ENCODE results near the gene CORO6.

The CORO6 gene

DNA sequence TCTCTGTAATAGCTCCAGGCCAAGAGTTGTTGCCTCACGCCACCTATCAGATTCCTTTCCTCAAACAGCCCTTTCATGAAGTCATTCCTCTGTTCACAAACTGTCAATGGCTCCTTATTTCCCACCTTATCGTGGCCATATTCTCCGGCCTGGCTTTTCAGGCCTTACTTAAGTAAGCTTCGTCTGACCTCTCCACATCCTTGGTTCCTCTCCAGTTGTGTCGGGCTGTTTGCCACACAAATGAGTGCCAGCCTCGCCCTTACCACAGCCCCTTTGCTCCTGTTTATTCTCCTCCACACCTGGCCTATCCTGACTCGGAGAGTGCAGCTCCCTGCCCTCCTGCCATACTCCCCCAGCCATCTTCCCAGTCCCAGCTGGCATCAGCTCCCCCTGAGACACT is 52.2 kb downstream of the CORO6 start:
- TF ChIP-seq, protein P1, sequence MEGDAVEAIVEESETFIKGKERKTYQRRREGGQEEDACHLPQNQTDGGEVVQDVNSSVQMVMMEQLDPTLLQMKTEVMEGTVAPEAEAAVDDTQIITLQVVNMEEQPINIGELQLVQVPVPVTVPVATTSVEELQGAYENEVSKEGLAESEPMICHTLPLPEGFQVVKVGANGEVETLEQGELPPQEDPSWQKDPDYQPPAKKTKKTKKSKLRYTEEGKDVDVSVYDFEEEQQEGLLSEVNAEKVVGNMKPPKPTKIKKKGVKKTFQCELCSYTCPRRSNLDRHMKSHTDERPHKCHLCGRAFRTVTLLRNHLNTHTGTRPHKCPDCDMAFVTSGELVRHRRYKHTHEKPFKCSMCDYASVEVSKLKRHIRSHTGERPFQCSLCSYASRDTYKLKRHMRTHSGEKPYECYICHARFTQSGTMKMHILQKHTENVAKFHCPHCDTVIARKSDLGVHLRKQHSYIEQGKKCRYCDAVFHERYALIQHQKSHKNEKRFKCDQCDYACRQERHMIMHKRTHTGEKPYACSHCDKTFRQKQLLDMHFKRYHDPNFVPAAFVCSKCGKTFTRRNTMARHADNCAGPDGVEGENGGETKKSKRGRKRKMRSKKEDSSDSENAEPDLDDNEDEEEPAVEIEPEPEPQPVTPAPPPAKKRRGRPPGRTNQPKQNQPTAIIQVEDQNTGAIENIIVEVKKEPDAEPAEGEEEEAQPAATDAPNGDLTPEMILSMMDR (IDR thresholded peaks at IDR 0.05; ENCODE audit: insufficient read depth, low read depth, low read length, missing control alignments) = no peak
- no peak for DNase-seq (ENCODE audit: low read depth)
- H3K4me3 ChIP-seq (ENCODE audit: low read depth, low read length) = no peak overlapping the region

DNA sequence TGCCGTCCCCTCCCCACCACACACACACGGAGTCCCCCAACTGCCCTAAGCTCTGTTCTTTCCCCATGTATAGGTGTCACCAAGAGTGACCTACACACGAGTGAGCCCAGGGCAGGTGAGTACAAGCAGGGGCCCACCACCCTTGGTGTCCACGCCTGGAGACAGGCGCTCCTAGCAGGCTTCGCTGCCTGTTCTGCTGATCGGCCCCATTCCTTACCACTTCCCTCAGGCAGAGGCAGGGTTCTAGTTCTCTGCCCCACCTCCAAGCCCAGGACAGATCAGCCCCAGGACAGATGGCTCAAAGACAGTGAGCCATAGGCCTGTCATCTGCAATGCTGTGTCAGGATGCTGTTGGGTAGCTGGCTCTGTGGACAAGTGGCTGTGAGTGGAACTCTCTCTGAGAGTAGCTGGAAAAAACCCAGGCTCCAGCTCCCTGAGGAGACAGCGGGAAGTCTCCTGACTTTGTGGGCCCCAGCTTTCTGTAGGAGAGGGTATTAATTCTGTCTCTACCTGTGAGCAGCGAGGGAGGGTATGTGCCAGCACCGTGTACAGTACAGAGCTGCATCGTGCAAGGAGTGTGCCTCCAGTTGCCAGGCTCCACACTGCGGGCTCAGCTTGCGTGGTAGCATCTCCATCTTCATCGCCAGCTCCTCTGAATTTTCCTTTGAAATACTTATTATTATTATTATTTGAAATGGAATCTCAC is 53.3 kb downstream of the CORO6 start:
- TF ChIP-seq, protein P1 (IDR thresholded peaks at IDR 0.05; ENCODE audit: insufficient read depth, low read depth, low read length, missing control alignments) = no peak
- no peak for DNase-seq (ENCODE audit: low read depth)
- peak overlapping the region; percentile 61 for H3K4me3 ChIP-seq (ENCODE audit: low read depth, low read length)

DNA sequence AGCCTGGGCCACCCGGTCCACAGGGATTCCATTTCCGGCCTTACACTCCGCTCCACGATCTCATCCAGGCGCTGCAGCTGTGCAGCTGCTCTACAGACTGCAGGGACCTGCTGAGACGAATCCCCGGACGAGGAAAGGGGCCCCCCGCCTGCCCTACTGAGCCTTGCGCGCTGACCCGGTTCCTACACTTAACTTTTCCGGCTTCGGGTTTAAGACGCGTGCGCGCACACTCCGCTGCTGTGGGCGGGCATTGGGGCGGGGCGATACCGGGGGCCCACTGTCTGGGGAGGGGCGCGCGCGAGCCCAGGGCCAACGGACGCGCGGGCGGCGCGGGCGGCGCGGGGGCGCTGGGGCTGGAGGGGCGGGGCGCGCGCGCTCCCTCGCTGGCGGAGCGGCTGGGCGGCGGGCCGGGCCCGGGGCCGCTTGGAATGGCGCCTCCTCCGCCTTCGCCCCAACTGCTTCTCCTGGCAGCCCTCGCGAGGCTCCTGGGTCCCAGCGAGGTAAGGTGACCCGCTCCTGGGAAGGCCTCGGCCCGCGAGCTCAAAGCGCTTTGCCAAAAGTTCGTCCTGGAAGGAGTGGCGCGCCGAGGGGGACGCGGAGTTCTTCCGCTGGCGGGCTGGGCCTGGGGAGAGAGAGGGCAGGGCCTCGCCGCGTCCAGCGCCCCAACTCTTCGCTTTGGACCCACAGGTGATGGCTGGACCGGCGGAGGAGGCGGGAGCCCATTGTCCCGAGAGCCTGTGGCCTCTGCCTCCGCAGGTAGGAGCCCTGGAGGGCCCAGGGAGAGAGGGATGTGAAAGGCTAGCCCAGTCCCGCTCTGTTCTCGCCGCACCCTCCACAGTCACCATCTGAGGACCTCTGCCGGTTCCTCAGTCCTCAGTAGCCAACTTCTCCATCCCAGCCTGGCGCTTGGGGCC is 54.1 kb downstream of the CORO6 start, which contains the start of gene TP53I13:
TSS of gene TP53I13 (plus strand) at position 371 of the 914 bp plus-strand sequence. CDS start at position 429, 58 bp downstream.
- peak within 1 kb of the TSS; percentile 85 for H3K4me3 ChIP-seq (ENCODE audit: low read depth, low read length)
- DNase-seq (ENCODE audit: low read depth) = peak; percentile 93
- TF ChIP-seq, protein P1 (IDR thresholded peaks at IDR 0.05; ENCODE audit: insufficient read depth, low read depth, low read length, missing control alignments) = no peak

DNA sequence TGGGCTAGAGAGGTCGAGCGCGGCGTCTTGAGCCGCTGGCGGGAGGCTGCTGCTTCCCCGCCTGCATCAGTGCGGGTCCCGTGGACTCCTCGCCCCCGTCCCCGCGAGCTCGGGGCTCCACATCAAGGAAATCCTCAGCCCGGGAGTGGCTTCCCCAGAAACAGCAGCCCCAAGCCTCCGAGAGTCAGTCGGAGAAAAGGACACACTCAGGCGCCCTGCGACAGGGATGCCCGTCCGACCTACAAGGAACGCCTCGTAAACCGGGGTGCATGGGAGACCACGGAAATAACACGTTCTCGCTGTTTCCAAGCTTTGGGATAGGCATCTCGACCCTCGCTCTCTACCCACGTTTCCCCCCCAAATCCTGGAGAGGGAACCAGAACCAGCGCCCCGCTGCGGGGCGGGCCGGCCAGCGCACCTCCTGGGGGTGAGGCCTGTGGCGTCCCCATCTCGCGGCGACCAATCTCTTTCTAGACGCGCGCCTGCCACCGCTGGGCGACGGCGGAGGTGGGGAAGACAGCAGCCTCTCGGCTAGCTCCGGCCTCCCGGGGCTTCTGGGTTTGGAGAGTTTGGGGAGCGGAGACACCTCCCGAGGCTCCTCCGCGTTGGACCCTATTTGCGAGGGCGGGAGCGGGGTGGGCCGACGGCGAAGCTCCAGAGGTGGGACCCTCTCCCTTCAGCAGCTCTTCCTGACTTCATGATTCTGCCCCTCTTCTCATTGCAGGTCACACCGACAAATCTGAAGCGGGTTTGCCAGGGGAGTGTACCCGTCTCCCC is 55.0 kb downstream of the CORO6 start:
- DNase-seq (ENCODE audit: low read depth) = peak; percentile 89
- peak overlapping the region; percentile 85 for H3K4me3 ChIP-seq (ENCODE audit: low read depth, low read length)
- TF ChIP-seq, protein P1 (IDR thresholded peaks at IDR 0.05; ENCODE audit: insufficient read depth, low read depth, low read length, missing control alignments) = peak; percentile 59

DNA sequence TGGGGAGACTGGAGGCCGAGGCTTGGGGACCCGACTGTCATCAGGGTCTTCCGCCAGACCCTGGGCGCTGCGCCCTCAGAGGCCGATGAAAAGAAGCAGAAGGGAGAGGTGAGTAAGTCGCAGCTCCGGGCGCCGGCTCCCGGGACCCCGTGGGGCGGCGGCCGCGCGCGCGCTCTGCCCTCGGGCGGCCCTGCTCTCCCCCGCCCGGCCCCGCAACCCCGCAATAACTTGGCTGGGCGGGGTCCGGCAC is 55.5 kb downstream of the CORO6 start:
- H3K4me3 ChIP-seq (ENCODE audit: low read depth, low read length) = peak overlapping the region; percentile 85
- no peak for DNase-seq (ENCODE audit: low read depth)

More for the DNA sequence above, 55.5 kb downstream of the CORO6 start:
- TF ChIP-seq, protein P1 (IDR thresholded peaks at IDR 0.05; ENCODE audit: insufficient read depth, low read depth, low read length, missing control alignments) = no peak
